ENCODE measurements around the gene ATXN2. TPM values are rescaled to one million over a fixed set of nuclear protein-coding genes. Genes with fewer than 3 reads are reported as not detected.

Gene ATXN2, protein sequence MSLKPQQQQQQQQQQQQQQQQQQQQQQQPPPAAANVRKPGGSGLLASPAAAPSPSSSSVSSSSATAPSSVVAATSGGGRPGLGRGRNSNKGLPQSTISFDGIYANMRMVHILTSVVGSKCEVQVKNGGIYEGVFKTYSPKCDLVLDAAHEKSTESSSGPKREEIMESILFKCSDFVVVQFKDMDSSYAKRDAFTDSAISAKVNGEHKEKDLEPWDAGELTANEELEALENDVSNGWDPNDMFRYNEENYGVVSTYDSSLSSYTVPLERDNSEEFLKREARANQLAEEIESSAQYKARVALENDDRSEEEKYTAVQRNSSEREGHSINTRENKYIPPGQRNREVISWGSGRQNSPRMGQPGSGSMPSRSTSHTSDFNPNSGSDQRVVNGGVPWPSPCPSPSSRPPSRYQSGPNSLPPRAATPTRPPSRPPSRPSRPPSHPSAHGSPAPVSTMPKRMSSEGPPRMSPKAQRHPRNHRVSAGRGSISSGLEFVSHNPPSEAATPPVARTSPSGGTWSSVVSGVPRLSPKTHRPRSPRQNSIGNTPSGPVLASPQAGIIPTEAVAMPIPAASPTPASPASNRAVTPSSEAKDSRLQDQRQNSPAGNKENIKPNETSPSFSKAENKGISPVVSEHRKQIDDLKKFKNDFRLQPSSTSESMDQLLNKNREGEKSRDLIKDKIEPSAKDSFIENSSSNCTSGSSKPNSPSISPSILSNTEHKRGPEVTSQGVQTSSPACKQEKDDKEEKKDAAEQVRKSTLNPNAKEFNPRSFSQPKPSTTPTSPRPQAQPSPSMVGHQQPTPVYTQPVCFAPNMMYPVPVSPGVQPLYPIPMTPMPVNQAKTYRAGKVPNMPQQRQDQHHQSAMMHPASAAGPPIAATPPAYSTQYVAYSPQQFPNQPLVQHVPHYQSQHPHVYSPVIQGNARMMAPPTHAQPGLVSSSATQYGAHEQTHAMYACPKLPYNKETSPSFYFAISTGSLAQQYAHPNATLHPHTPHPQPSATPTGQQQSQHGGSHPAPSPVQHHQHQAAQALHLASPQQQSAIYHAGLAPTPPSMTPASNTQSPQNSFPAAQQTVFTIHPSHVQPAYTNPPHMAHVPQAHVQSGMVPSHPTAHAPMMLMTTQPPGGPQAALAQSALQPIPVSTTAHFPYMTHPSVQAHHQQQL
- total RNA-seq, result 100 to 1,000 TPM in 1 of 4 donors, 10 to 100 TPM in 3; 63.1 to 102 (median 63.8) TPM

DNA sequence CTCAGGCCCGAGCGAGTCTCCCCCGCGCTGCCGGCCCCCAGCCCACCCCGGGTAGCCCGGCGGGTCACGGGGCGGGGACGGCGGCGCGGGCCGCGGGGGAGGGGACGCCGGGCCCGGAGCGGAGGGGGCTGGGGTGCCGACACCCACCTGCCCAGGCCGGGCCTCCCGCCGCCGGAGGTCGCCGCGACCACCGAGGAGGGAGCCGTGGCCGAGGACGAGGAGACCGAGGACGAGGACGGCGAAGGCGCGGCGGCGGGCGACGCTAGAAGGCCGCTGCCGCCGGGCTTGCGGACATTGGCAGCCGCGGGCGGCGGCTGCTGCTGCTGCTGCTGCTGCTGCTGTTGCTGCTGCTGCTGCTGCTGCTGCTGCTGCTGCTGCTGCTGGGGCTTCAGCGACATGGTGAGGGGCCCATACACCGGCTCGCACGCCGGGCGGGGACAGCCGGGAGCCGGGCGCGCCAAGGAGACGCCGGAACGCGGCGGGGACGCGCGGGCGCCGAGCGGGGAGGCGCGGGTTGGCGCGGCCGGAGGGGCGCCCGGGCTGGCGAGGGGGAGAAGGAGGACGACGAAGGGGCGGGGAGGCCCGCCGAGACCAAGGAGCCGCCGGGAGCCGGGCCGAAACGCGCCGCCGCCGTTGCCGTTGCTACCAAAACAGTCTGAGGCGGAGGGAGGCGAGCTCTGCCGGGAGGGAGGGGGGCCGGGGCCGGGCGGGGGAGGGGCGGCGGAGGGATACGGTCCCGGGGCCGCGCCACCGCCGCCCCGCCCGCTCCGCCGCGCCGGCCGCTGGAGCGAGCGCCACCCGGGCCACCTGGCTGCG, at the start of gene ATXN2:
TSS of gene ATXN2 (minus strand) at position 679 of the 816 bp plus-strand sequence. CDS start at position 398, 281 bp downstream.
- WGBS, 2 donors, result 0% methylated on average over 7 of the region's 119 CpGs; no CpG with 5 or more reads in 1 of the 2 donors
- no peaks in the 10 kb centered on the region for H3K27me3 ChIP-seq
- intact Hi-C loops (cut with DNase I), result no loop called here
- peaks cover 31 to 36% of the 10 kb centered on the region in 2 donors for H3K4me1 ChIP-seq
- TF ChIP-seq POLR2A (IDR thresholded peaks at IDR 0.05), result no peak
- TF ChIP-seq, protein P1, sequence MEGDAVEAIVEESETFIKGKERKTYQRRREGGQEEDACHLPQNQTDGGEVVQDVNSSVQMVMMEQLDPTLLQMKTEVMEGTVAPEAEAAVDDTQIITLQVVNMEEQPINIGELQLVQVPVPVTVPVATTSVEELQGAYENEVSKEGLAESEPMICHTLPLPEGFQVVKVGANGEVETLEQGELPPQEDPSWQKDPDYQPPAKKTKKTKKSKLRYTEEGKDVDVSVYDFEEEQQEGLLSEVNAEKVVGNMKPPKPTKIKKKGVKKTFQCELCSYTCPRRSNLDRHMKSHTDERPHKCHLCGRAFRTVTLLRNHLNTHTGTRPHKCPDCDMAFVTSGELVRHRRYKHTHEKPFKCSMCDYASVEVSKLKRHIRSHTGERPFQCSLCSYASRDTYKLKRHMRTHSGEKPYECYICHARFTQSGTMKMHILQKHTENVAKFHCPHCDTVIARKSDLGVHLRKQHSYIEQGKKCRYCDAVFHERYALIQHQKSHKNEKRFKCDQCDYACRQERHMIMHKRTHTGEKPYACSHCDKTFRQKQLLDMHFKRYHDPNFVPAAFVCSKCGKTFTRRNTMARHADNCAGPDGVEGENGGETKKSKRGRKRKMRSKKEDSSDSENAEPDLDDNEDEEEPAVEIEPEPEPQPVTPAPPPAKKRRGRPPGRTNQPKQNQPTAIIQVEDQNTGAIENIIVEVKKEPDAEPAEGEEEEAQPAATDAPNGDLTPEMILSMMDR (IDR thresholded peaks at IDR 0.05), result no peak
- no peaks in the 10 kb centered on the region for H3K9me3 ChIP-seq
- no peaks in the 10 kb centered on the region for H3K36me3 ChIP-seq
- H3K27ac ChIP-seq, result peak within 1 kb of the TSS; percentile 86 to 94 (median 90)
- DNase-seq, result peak; percentile 62 to 64
- peak within 1 kb of the TSS; percentile 71 to 96 (median 88) for H3K4me3 ChIP-seq (replicated peaks in 1 of 3)

DNA sequence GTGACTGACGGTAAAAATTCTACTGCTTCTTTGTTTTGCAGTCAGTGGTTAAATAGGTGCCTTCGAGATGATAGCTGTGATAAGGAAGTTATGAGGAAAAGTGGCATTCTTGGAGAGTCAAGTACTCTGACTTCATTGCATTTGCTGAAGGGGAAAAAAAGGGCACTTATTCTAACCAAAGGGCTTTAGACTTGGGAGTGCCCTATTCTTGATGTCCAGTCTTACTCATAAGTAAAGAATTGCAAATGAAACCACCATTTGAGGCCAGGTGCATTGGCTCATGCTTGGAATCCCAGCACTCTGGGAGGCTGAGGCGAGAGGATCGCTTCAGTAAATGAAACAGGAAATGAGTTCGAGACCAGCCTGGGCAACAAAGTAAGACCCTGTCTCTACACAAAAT, 46.3 kb upstream of the ATXN2 start:
- H3K27ac ChIP-seq, result peak overlapping the region in 1 of 3 donors; percentile 41
- no peaks in the 10 kb centered on the region for H3K27me3 ChIP-seq
- DNase-seq, result no peak
- intact Hi-C loops (cut with DNase I), result no loop called here
- no peak for TF ChIP-seq POLR2A (IDR thresholded peaks at IDR 0.05)
- TF ChIP-seq, protein P1 (IDR thresholded peaks at IDR 0.05), result no peak
- no peaks in the 10 kb centered on the region for H3K9me3 ChIP-seq
- peaks cover 0 to 10% of the 10 kb centered on the region in 2 donors for H3K4me1 ChIP-seq
- H3K36me3 ChIP-seq, result peaks cover 48 to 55% of the 10 kb centered on the region in 2 donors
- WGBS, 2 donors, result 81 to 84% methylated on average over 5 of the region's 5 CpGs
- no peak overlapping the region for H3K4me3 ChIP-seq (replicated peaks in 1 of 3)

DNA sequence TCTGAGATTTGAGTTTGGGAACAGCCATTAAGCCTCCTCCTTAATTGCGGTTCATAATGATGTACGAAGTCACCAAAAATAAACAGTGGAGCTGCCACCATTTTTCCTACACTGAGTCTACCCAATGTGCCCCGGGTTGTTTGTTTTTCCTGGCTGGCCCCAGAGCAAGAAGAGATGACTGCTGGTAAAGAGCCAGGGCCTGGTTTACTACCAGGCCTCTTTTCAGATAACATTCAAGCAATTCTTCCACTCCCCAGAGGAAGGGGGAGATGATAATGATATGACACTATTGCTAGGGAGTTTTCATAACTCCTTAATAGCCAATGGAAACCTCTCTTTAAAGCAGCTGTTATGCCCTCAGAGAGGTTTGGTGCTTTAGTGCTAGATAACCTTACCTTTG, 44.3 kb upstream of the ATXN2 start:
- 49 to 61% methylated on average over 3 of the region's 3 CpGs for WGBS, 2 donors
- Histone ChIP-seq H3K36me3 (peaks cover 30 to 39% of the 10 kb centered on the region in 2 donors), H3K9me3 (no peaks in the 10 kb centered on the region), H3K27ac (no peak overlapping the region), H3K27me3 (no peaks in the 10 kb centered on the region), H3K4me3 (replicated peaks in 1 of 3) (no peak overlapping the region), H3K4me1 (peaks cover 0 to 10% of the 10 kb centered on the region in 2 donors)
- no peak for DNase-seq
- intact Hi-C loops (cut with DNase I), result no loop called here
- no peak for TF ChIP-seq POLR2A (IDR thresholded peaks at IDR 0.05)

DNA sequence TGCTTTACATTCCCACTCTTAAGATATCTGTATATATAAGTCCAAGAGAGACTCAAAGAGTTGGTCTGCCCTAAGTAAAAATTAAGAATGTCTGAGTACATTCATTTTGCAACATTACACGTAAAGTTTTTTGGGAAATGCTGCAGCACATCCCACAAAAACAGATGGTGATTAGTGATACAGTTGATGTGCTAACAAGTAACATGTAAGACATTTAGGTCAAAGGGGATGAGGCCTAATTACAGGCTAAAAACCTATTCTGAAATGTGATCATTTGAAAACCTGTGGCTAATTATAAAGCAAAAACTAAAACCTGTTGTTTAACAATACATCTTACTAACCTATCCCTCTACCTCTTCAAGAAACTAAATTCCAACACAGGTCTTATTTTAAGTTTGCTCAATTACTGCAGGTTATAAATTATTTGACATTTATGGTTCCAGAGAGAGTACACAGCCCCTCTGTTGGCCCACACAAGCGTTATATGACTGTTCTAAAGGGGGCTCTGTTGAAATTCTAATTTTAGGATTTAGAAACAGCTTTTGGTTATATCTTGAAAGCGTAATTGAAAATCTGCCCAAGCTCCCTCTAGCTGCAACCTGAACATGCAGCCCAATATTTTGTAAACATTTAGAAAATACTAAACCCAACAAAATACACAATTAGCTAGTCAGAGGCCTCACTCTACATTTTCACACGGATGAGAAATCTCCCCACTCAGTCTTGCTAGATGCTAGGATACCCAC, 43.7 kb upstream of the ATXN2 start:
- H3K9me3 ChIP-seq, result no peaks in the 10 kb centered on the region
- H3K36me3 ChIP-seq, result peaks cover 27 to 36% of the 10 kb centered on the region in 2 donors
- no peak for TF ChIP-seq POLR2A (IDR thresholded peaks at IDR 0.05)
- TF ChIP-seq, protein P1 (IDR thresholded peaks at IDR 0.05), result no peak
- 67 to 86% methylated on average over 4 of the region's 4 CpGs for WGBS, 2 donors
- H3K4me3 ChIP-seq (replicated peaks in 1 of 3), result no peak overlapping the region
- H3K27me3 ChIP-seq, result no peaks in the 10 kb centered on the region
- no peak for DNase-seq
- peaks cover 0 to 10% of the 10 kb centered on the region in 2 donors for H3K4me1 ChIP-seq
- intact Hi-C loops (cut with DNase I), result no loop called here
- no peak overlapping the region for H3K27ac ChIP-seq

Data from thyroid gland (tissue), 4 donors.